IMR-90 (cell line): ENCODE data around the gene KCNG3. TPM values are rescaled to one million over a fixed set of nuclear protein-coding genes. Genes with fewer than 3 reads are reported as not detected.

Source experiments
- ATAC-seq: fragments of 200-7000 bp; cut with Tn5 transposase; 2 replicates; pipeline ENCODE4 v1.9.1; 2020; ENCODE audit warnings: low read depth, mild to moderate bottlenecking, moderate library complexity
- BruUV-seq: library from RNA; stranded (reverse); fragments of 400-500 nt; replicated peaks from 2 replicates; lab custom pipeline; 2021; lab: Mats Ljungman, UMichigan
- CTCF ChIA-PET: fragments of 300-600 bp; formaldehyde crosslinking; extraction: SDS; loops from one replicate; lab custom pipeline; 2021; ENCODE audit warnings: antibody characterized with exemption; lab: Yijun Ruan, JAX
- POLR2A ChIA-PET: fragments of 300-600 bp; sonication (Branson Sonifier 250); formaldehyde crosslinking; loops from one replicate; lab custom pipeline; 2022; ENCODE audit warnings: antibody characterized with exemption; ENCODE audit not compliant: unreplicated experiment; lab: Charles Lee
- DNase-seq: peaks from one replicate; pipeline ENCODE4 v3.0.0; 2013
- H2AFZ ChIP-seq: replicated peaks from 2 replicates; pipeline ENCODE3; 2013; ENCODE audit warnings: low read length, mild to moderate bottlenecking; ENCODE audit not compliant: poor library complexity
- H2AK5ac ChIP-seq: 2 replicates; pipeline ENCODE4 v1.6.1; 2013; ENCODE audit warnings: low read depth, low read length, inconsistent platforms
- H2AK9ac ChIP-seq: replicated peaks from 2 replicates; pipeline ENCODE3; 2013; ENCODE audit warnings: mild to moderate bottlenecking, low read depth, low read length, moderate library complexity; ENCODE audit not compliant: poor library complexity
- H2BK120ac ChIP-seq: 2 replicates; pipeline ENCODE4 v1.6.1; 2013; ENCODE audit warnings: low read depth, low read length, inconsistent platforms
- H2BK15ac ChIP-seq: 3 replicates; pipeline ENCODE4 v1.6.1; 2013; ENCODE audit warnings: low read depth, low read length, inconsistent platforms
- H2BK20ac ChIP-seq: 2 replicates; pipeline ENCODE4 v1.6.1; 2013; ENCODE audit warnings: low read depth, mild to moderate bottlenecking, inconsistent platforms, low read length, moderate library complexity
- H2BK5ac ChIP-seq: 2 replicates; pipeline ENCODE4 v1.6.1; 2013; ENCODE audit warnings: mild to moderate bottlenecking, low read depth, low read length, inconsistent platforms; ENCODE audit not compliant: poor library complexity, severe bottlenecking
- H3K14ac ChIP-seq: replicated peaks from 2 replicates; pipeline ENCODE4 v1.6.1; 2013; ENCODE audit warnings: low read depth, low read length, inconsistent platforms
- H3K18ac ChIP-seq: 2 replicates; pipeline ENCODE4 v1.6.1; 2013; ENCODE audit warnings: low read depth, low read length, control low read depth
- H3K23ac ChIP-seq: 2 replicates; pipeline ENCODE4 v1.6.1; 2013; ENCODE audit warnings: low read depth, low read length, inconsistent platforms
- H3K27ac ChIP-seq: 2 replicates; pipeline ENCODE4 v1.5.1; 2013; ENCODE audit warnings: mild to moderate bottlenecking, control low read depth, low read length; ENCODE audit not compliant: insufficient read depth
- H3K27me3 ChIP-seq: 2 replicates; pipeline ENCODE4 v1.6.1; 2013; ENCODE audit warnings: low read length; ENCODE audit not compliant: control insufficient read depth, insufficient read depth
- H3K36me3 ChIP-seq: 2 replicates; pipeline ENCODE4 v1.6.1; 2013; ENCODE audit warnings: low read length, mixed read lengths; ENCODE audit not compliant: control insufficient read depth, insufficient read depth
- H3K4ac ChIP-seq: 2 replicates; pipeline ENCODE4 v1.6.1; 2013; ENCODE audit warnings: low read depth, low read length, inconsistent platforms
- H3K4me1 ChIP-seq: 2 replicates; pipeline ENCODE4 v1.6.1; 2013; ENCODE audit warnings: low read length, mixed read lengths; ENCODE audit not compliant: control insufficient read depth, insufficient read depth
- H3K4me2 ChIP-seq: 2 replicates; pipeline ENCODE4 v1.6.1; 2013; ENCODE audit warnings: low read depth, mild to moderate bottlenecking, control low read depth, low read length, moderate library complexity
- H3K4me3 ChIP-seq: 2 replicates; pipeline ENCODE4 v1.5.1; 2013; ENCODE audit warnings: low read depth, mild to moderate bottlenecking, control low read depth, low read length, moderate library complexity; ENCODE audit not compliant: insufficient read depth
- H3K56ac ChIP-seq: 2 replicates; pipeline ENCODE4 v1.6.1; 2013; ENCODE audit warnings: low read length, inconsistent platforms; ENCODE audit not compliant: insufficient read depth; ENCODE audit errors: extremely low read depth
- H3K79me1 ChIP-seq, 2 experiments: 2 replicates each; pipeline ENCODE4 v1.6.1; 2013; ENCODE audit warnings: low read length in 2 of 2, inconsistent platforms in 1 of 2, low read depth in 1 of 2
- H3K9ac ChIP-seq: 2 replicates; pipeline ENCODE4 v1.6.1; 2013; ENCODE audit warnings: low read depth, low read length, control low read depth
- H3K9me1 ChIP-seq: 2 replicates; pipeline ENCODE4 v1.6.1; 2013; ENCODE audit warnings: low read length, inconsistent platforms; ENCODE audit not compliant: insufficient read depth
- H3K9me3 ChIP-seq: 2 replicates; pipeline ENCODE4 v1.6.1; 2013; ENCODE audit warnings: low read length; ENCODE audit not compliant: control insufficient read depth, insufficient read depth
- H4K20me1 ChIP-seq: 2 replicates; pipeline ENCODE4 v1.6.1; 2013; ENCODE audit warnings: low read length, inconsistent platforms; ENCODE audit not compliant: insufficient read depth
- H4K5ac ChIP-seq: 2 replicates; pipeline ENCODE4 v1.6.1; 2013; ENCODE audit warnings: mild to moderate bottlenecking, low read depth, low read length, control low read depth
- H4K8ac ChIP-seq, 2 experiments: 2 replicates each; pipeline ENCODE4 v1.6.1; 2013; ENCODE audit warnings: low read depth in 2 of 2, low read length in 2 of 2, control low read depth in 1 of 2, inconsistent platforms in 1 of 2
- H4K91ac ChIP-seq: 2 replicates; pipeline ENCODE4 v1.6.1; 2013; ENCODE audit warnings: low read depth, low read length, inconsistent platforms; ENCODE audit not compliant: insufficient read depth
- CEBPB ChIP-seq: IDR thresholded peaks from 2 replicates; pipeline ENCODE4 v1.6.1; 2012; ENCODE audit warnings: low read depth, low read length, improper control_type of control experiment
- CHD1 ChIP-seq: IDR thresholded peaks from 2 replicates; pipeline ENCODE4 v1.6.1; 2012; ENCODE audit warnings: low read depth, low read length, improper control_type of control experiment
- NFE2L2 ChIP-seq: fragments of 150-350 bp; IDR thresholded peaks from 2 replicates; pipeline ENCODE4 v1.6.1; 2016; ENCODE audit warnings: low read depth, mild to moderate bottlenecking, low read length
- RFX5 ChIP-seq: IDR thresholded peaks from 2 replicates; pipeline ENCODE4 v1.8.0; 2012; ENCODE audit warnings: low read depth, mild to moderate bottlenecking, low read length, moderate library complexity
- dilution Hi-C: fragments of 300-500 bp; cut with HindIII; formaldehyde crosslinking; loops from one replicate; pipeline ENCODE4 v1.14.3; 2018; ENCODE audit warnings: low sequenced_read_pairs; ENCODE audit not compliant: unreplicated experiment
- in situ Hi-C: fragments of 300-500 bp; cut with MboI; formaldehyde crosslinking; loops from 3 replicates; pipeline ENCODE4 v1.14.3; 2019; ENCODE audit warnings: low sequenced_read_pairs, inconsistent platforms, mixed read lengths
- intact Hi-C: fragments of 100-400 bp; cut with micrococcal nuclease; formaldehyde crosslinking; loops from 2 replicates; pipeline ENCODE4 v1.10.0; 2022
- polyA plus RNA-seq, 3 experiments: library from polyadenylated mRNA; depleted of rRNA; stranded (reverse); fragments of >200 nt; gene quantifications; 2 replicates each; pipeline ENCODE4 v1.2.3, GENCODE V29; 2012; ENCODE audit warnings: low replicate concordance in 1 of 3
- total RNA-seq: library from RNA; depleted of rRNA; stranded (reverse); fragments of >200 nt; gene quantifications from 2 replicates; pipeline ENCODE4 v1.2.3, GENCODE V29; 2012

KCNG3 gene
- total and polyA plus RNA-seq, 2 of the 4 experiments (the other 2 are of a cell fraction), result under 0.01 TPM; not detected in 1

GRCh38 chr2:42446503-42447271 lies 47.1 kb downstream of the KCNG3 start:
- BruUV-seq, result no TSS peak

More at GRCh38 chr2:42446503-42447271, 47.1 kb downstream of the KCNG3 start:
- ChIA-PET CTCF (no interaction called here), POLR2A (no interaction called here)
- Histone ChIP-seq H3K27ac (no peak overlapping the region), H2BK5ac (no peak overlapping the region), H4K20me1 (no peaks in the 10 kb centered on the region), H3K18ac (no peak overlapping the region), H3K36me3 (no peaks in the 10 kb centered on the region), H3K9ac (no peak overlapping the region), H2AK9ac (no peak overlapping the region), H3K14ac (no peak overlapping the region), H2BK20ac (no peak overlapping the region), H3K4me3 (no peak overlapping the region), H3K4me1 (no peaks in the 10 kb centered on the region), H3K9me1 (no peaks in the 10 kb centered on the region), H3K4ac (no peak overlapping the region), H4K5ac (no peak overlapping the region), H3K27me3 (peaks cover 10% of the 10 kb centered on the region), H2AK5ac (no peak overlapping the region), H3K9me3 (no peaks in the 10 kb centered on the region), H2AFZ (no peak overlapping the region), H2BK15ac (no peak overlapping the region), H4K91ac (no peak overlapping the region), H3K4me2 (no peak overlapping the region), H4K8ac (no peak overlapping the region), H2BK120ac (no peak overlapping the region), H3K79me1 (no peaks in the 10 kb centered on the region), H3K56ac (no peak overlapping the region), H3K23ac (no peak overlapping the region)
- ATAC-seq, result no peak
- intact Hi-C loops (no loop called here), in situ Hi-C loops (no loop called here), dilution Hi-C loops (no loop called here)
- DNase-seq, result no peak
- TF ChIP-seq CHD1 (no peak), RFX5 (no peak), CEBPB (no peak), NFE2L2 (no peak)
